GM12872 (cell line): ENCODE measurements around the gene KCNAB1.

Experiments used
- CTCF ChIP-seq: IDR thresholded peaks from 3 replicates; pipeline ENCODE4 v1.5.1; 2011; ENCODE audit warnings: low read depth, mild to moderate bottlenecking, low read length, moderate library complexity; ENCODE audit not compliant: insufficient read depth

KCNAB1 gene

GRCh38 chr3:156349978-156350377 lies 229.6 kb downstream of the KCNAB1 start:
- TF ChIP-seq CTCF: no peak

GRCh38 chr3:156350781-156351180 lies 230.4 kb downstream of the KCNAB1 start:
- no peak for TF ChIP-seq CTCF

GRCh38 chr3:156351783-156352182 lies 231.4 kb downstream of the KCNAB1 start:
- no peak for TF ChIP-seq CTCF

GRCh38 chr3:156352728-156353127 lies 232.3 kb downstream of the KCNAB1 start:
- TF ChIP-seq CTCF: no peak

- no peak for TF ChIP-seq CTCF
Observed at GRCh38 chr3:156353563-156353962, 233.2 kb downstream of the KCNAB1 start.

GRCh38 chr3:156356537-156357363 lies 236.4 kb downstream of the KCNAB1 start:
- no peak for TF ChIP-seq CTCF

GRCh38 chr3:156358232-156358631 lies 237.9 kb downstream of the KCNAB1 start:
- no peak for TF ChIP-seq CTCF

GRCh38 chr3:156359368-156359767 lies 239.0 kb downstream of the KCNAB1 start:
- no peak for TF ChIP-seq CTCF
